ENCODE results near the gene CRYL1.

- no peak for TF ChIP-seq TAF1 (IDR thresholded peaks at IDR 0.05; ENCODE audit: low read depth)
- no peak for TF ChIP-seq CTCF (IDR thresholded peaks at IDR 0.05; ENCODE audit: poor library complexity, severe bottlenecking)
- no peak for TF ChIP-seq EZH2 (IDR thresholded peaks at IDR 0.05; ENCODE audit: borderline replicate concordance, insufficient read depth, low read length, poor library complexity, severe bottlenecking)
- TF ChIP-seq SMC3 (conservative IDR thresholded peaks at IDR 0.05; ENCODE audit: poor library complexity) = no peak
- TF ChIP-seq POLR2AphosphoS5 (IDR thresholded peaks at IDR 0.05) = no peak
- TF ChIP-seq MXI1 (conservative IDR thresholded peaks at IDR 0.05; ENCODE audit: poor library complexity, severe bottlenecking) = no peak
- no peak for TF ChIP-seq RAD21 (conservative IDR thresholded peaks at IDR 0.05)
Measured at GRCh38 chr13:20514866-20515265, 10.8 kb downstream of the CRYL1 start.

Data from neural cell (in vitro differentiated cells).